GM06990 (cell line): Measurements from ENCODE around the gene RFTN1.

Experiments
- DNase-seq: peaks from one replicate; pipeline ENCODE4 v3.0.0-alpha.2; 2011; ENCODE audit not compliant: insufficient read length; ENCODE audit errors: extremely low read depth
- H3K27me3 ChIP-seq: replicated peaks from 2 replicates; pipeline ENCODE4 v1.6.0; 2011; ENCODE audit warnings: low read length; ENCODE audit not compliant: control insufficient read depth, insufficient read depth
- H3K36me3 ChIP-seq: 2 replicates; pipeline ENCODE4 v1.5.1; 2011; ENCODE audit warnings: low read length; ENCODE audit not compliant: control insufficient read depth, insufficient read depth
- H3K4me3 ChIP-seq: replicated peaks from 2 replicates; pipeline ENCODE4 v1.5.1; 2011; ENCODE audit warnings: low read depth, mild to moderate bottlenecking, control low read depth, low read length
- CTCF ChIP-seq: IDR thresholded peaks from 2 replicates; pipeline ENCODE4 v1.5.1; 2011; ENCODE audit warnings: low read length, control low read depth, mild to moderate bottlenecking, inconsistent platforms; ENCODE audit not compliant: insufficient read depth, poor library complexity, severe bottlenecking

RFTN1 gene

GRCh38 chr3:16550676-16551341 lies 37.3 kb upstream of the RFTN1 start:
- Histone ChIP-seq H3K27me3 (no peaks in the 10 kb centered on the region), H3K4me3 (no peak overlapping the region; the same call in 1 of the 2 replicates)
- peak; percentile 71 for DNase-seq

GRCh38 chr3:16550305-16550675 lies 36.8 kb upstream of the RFTN1 start:
- DNase-seq: no peak
- TF ChIP-seq CTCF: no peak
- Histone ChIP-seq H3K4me3 (no peak overlapping the region; the same call in 1 of the 2 replicates), H3K36me3 (no peaks in the 10 kb centered on the region), H3K27me3 (no peaks in the 10 kb centered on the region)

More at GRCh38 chr3:16550676-16551341, 37.3 kb upstream of the RFTN1 start:
- H3K36me3 ChIP-seq: no peaks in the 10 kb centered on the region
- TF ChIP-seq CTCF: peak; percentile 80

- no peaks in the 10 kb centered on the region for H3K27me3 ChIP-seq
- no peaks in the 10 kb centered on the region for H3K36me3 ChIP-seq
- no peak for TF ChIP-seq CTCF
- no peak overlapping the region for H3K4me3 ChIP-seq
- DNase-seq: no peak
Observed at GRCh38 chr3:16548721-16549120, 35.2 kb upstream of the RFTN1 start.

GRCh38 chr3:16547561-16548357 lies 34.3 kb upstream of the RFTN1 start:
- H3K36me3 ChIP-seq: no peaks in the 10 kb centered on the region
- H3K27me3 ChIP-seq: no peaks in the 10 kb centered on the region
- no peak for DNase-seq
- no peak overlapping the region for H3K4me3 ChIP-seq
- TF ChIP-seq CTCF: no peak

- H3K4me3 ChIP-seq: no peak overlapping the region
- H3K36me3 ChIP-seq: no peaks in the 10 kb centered on the region
- TF ChIP-seq CTCF: no peak
- H3K27me3 ChIP-seq: no peaks in the 10 kb centered on the region
- no peak for DNase-seq
Observed at GRCh38 chr3:16546186-16547010, 32.9 kb upstream of the RFTN1 start.
